Hepatocyte (in vitro differentiated cells): ENCODE data around the gene GPATCH4.

Experiments used
- EZH2 ChIP-seq: fragments of 200-600 bp; sonication (generic); IDR thresholded peaks from 2 replicates; pipeline ENCODE4 v1.6.1; 2016; ENCODE audit warnings: antibody characterized with exemption, mild to moderate bottlenecking, borderline replicate concordance
- EZH2phosphoT487 ChIP-seq: fragments of 200-600 bp; sonication (generic); IDR thresholded peaks from one replicate; pipeline ENCODE4 v1.6.1; 2018; ENCODE audit warnings: antibody characterized with exemption, mild to moderate bottlenecking, low read depth, moderate library complexity; ENCODE audit not compliant: unreplicated experiment, severe bottlenecking
- TF ChIP-seq, protein P1 (sequence below): fragments of 200-600 bp; sonication (generic); IDR thresholded peaks from 2 replicates; pipeline ENCODE4 v1.5.1; 2016; ENCODE audit warnings: antibody characterized with exemption, mild to moderate bottlenecking; ENCODE audit not compliant: poor library complexity

DNA sequence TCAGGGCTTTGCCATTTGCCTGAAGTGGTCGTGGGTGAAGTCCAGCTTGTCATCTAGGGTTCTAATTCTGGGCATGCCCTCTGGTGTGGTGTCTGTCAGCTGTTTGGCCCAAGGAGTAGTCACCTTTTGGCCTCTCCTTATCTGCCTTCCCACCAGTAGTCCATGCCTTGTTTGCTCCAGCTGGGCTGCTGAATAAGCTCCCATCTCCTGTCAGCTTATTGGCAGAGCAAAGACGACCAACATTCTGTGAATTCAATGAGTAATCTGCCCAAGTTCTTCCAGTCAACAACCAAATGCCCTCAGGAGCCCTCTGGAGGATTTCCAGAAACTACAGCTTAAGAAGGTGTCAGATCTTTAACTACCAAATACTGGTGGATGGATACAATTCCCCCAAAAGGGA is 47.7 kb upstream of the GPATCH4 start:
- TF ChIP-seq, protein P1, sequence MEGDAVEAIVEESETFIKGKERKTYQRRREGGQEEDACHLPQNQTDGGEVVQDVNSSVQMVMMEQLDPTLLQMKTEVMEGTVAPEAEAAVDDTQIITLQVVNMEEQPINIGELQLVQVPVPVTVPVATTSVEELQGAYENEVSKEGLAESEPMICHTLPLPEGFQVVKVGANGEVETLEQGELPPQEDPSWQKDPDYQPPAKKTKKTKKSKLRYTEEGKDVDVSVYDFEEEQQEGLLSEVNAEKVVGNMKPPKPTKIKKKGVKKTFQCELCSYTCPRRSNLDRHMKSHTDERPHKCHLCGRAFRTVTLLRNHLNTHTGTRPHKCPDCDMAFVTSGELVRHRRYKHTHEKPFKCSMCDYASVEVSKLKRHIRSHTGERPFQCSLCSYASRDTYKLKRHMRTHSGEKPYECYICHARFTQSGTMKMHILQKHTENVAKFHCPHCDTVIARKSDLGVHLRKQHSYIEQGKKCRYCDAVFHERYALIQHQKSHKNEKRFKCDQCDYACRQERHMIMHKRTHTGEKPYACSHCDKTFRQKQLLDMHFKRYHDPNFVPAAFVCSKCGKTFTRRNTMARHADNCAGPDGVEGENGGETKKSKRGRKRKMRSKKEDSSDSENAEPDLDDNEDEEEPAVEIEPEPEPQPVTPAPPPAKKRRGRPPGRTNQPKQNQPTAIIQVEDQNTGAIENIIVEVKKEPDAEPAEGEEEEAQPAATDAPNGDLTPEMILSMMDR = no peak
- TF ChIP-seq EZH2 (no peak), EZH2phosphoT487 (no peak)
